SK-N-MC (cell line): ENCODE results near the gene SLC25A1.

Experiments
- DNase-seq: peaks from one replicate; pipeline ENCODE4 v3.0.0-alpha.2; 2011; ENCODE audit warnings: low read depth, low spot score
- H3K27ac ChIP-seq: fragments of 200-600 bp; sonication (generic); 2 replicates; pipeline ENCODE4 v1.5.1; 2016; ENCODE audit warnings: mixed run types
- H3K36me3 ChIP-seq: fragments of 200-600 bp; sonication (generic); 2 replicates; pipeline ENCODE4 v1.6.1; 2017; ENCODE audit warnings: antibody characterized with exemption, low read length, mixed read lengths; ENCODE audit not compliant: insufficient read depth
- H3K4me3 ChIP-seq: fragments of 200-600 bp; sonication (generic); 2 replicates; pipeline ENCODE4 v1.5.1; 2016
- H3K9ac ChIP-seq: fragments of 200-600 bp; sonication (generic); 2 replicates; pipeline ENCODE4 v1.8.0; 2017; ENCODE audit warnings: mixed run types, mixed read lengths; ENCODE audit not compliant: insufficient read length
- H3K9me3 ChIP-seq: fragments of 200-600 bp; sonication (generic); 2 replicates; pipeline ENCODE4 v1.6.1; 2017; ENCODE audit warnings: low read depth, mild to moderate bottlenecking, antibody characterized with exemption, low read length, moderate library complexity, mixed read lengths
- EZH2 ChIP-seq: fragments of 200-600 bp; sonication (generic); IDR thresholded peaks from one replicate; pipeline ENCODE4 v1.6.1; 2017; ENCODE audit warnings: antibody characterized with exemption
- FOXP2 ChIP-seq: optimal IDR thresholded peaks from 2 replicates; pipeline ENCODE3; 2011; ENCODE audit warnings: mild to moderate bottlenecking, moderate library complexity; ENCODE audit not compliant: insufficient read depth; ENCODE audit errors: extremely low read length, control extremely low read depth
- POLR2AphosphoS5 ChIP-seq: IDR thresholded peaks from 2 replicates; pipeline ENCODE4 v1.6.1; 2012; ENCODE audit warnings: mild to moderate bottlenecking, low read depth, low read length, borderline replicate concordance

SLC25A1 gene

GRCh38 chr22:19201869-19202798 lies 23.6 kb upstream of the SLC25A1 start:
- no peak overlapping the region for H3K4me3 ChIP-seq

DNA sequence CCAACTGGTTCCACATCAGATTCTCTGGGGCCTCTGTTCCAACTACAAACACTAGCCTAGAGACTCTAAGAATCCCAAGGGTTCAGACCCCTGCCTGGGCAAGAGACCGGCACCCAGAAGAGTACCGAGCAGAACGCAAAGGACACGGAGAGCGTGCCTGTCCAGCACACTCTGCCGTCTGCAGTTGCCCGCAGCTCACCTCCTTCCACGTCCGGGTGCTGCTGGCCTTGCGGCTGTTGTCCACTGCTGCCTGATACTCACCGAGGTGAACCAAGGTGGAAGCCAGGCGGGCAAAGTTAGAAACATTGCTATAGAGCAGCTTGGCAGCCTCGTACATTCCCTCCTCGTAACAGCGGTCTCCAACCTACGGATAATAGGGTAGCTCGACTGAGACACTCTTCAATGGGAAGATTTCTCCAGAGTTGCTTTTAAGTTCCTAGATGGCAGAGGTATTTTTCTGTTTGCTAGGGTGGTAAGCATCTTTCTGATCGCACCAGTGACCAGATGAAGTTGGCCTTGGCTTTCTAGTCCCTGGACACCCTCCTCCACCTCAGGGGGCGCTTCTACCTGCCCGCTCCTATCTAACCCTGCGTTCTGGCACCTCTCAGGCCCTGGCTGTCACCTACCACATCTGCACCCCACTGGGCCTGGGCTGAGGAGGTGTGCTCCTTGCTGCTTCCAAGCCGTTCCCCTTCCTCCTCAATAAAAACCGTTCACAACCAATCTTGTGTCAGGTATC lies 22.8 kb upstream of the SLC25A1 start:
- Histone ChIP-seq H3K36me3 (no peaks in the 10 kb centered on the region), H3K4me3 (no peak overlapping the region), H3K27ac (no peak overlapping the region), H3K9me3 (no peaks in the 10 kb centered on the region), H3K9ac (no peak overlapping the region)
- TF ChIP-seq FOXP2: no peak
- no peak for TF ChIP-seq EZH2
- no peak for DNase-seq

More at GRCh38 chr22:19201869-19202798, 23.6 kb upstream of the SLC25A1 start:
- no peak for TF ChIP-seq EZH2
- no peak for TF ChIP-seq POLR2AphosphoS5
- TF ChIP-seq FOXP2: no peak
- DNase-seq: no peak
- Histone ChIP-seq H3K36me3 (no peaks in the 10 kb centered on the region), H3K9me3 (no peaks in the 10 kb centered on the region), H3K27ac (no peak overlapping the region), H3K9ac (no peak overlapping the region)

DNA sequence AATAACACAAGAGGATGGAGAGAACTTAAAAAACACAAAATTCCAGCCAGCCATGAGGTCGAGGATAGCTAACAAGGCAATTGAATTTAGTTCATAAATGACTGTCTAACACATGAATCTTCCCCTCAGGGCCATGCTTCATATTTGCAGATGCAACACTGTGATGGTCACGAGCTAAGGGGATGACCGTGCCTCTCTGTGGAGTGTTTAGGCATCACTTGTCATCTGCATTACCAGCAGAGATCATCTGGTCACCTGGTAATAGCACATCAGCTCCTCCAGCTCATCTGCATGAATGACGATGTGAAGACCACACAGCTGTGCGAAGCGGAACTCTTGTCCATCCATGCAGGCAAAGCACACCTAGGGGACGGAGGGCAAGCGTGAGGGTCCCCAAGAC lies 20.9 kb upstream of the SLC25A1 start:
- Histone ChIP-seq H3K27ac (no peak overlapping the region), H3K4me3 (no peak overlapping the region), H3K9me3 (no peaks in the 10 kb centered on the region), H3K36me3 (no peaks in the 10 kb centered on the region), H3K9ac (no peak overlapping the region)
- TF ChIP-seq FOXP2 (no peak), POLR2AphosphoS5 (no peak), EZH2 (no peak)
- no peak for DNase-seq

- Histone ChIP-seq H3K36me3 (no peaks in the 10 kb centered on the region), H3K4me3 (no peak overlapping the region), H3K9ac (no peak overlapping the region), H3K9me3 (no peaks in the 10 kb centered on the region), H3K27ac (no peak overlapping the region)
- TF ChIP-seq FOXP2 (no peak), POLR2AphosphoS5 (no peak), EZH2 (no peak)
- no peak for DNase-seq
Observed at GRCh38 chr22:19197997-19198865, 19.7 kb upstream of the SLC25A1 start.

GRCh38 chr22:19196841-19197612 lies 18.5 kb upstream of the SLC25A1 start:
- Histone ChIP-seq H3K9ac (no peak overlapping the region), H3K27ac (no peak overlapping the region), H3K36me3 (no peaks in the 10 kb centered on the region), H3K9me3 (no peaks in the 10 kb centered on the region), H3K4me3 (no peak overlapping the region)
- DNase-seq: no peak
- no peak for TF ChIP-seq POLR2AphosphoS5
- no peak for TF ChIP-seq EZH2
- TF ChIP-seq FOXP2: no peak

- Histone ChIP-seq H3K36me3 (no peaks in the 10 kb centered on the region), H3K27ac (no peak overlapping the region), H3K9ac (no peak overlapping the region), H3K4me3 (no peak overlapping the region), H3K9me3 (no peaks in the 10 kb centered on the region)
- no peak for DNase-seq
- TF ChIP-seq EZH2 (no peak), FOXP2 (no peak), POLR2AphosphoS5 (no peak)
Observed at GRCh38 chr22:19195796-19196731, 17.5 kb upstream of the SLC25A1 start.
